Osteocyte (in vitro differentiated cells): ENCODE results near the gene OTOR. TPM values are rescaled to one million over a fixed set of nuclear protein-coding genes. Genes with fewer than 3 reads are reported as not detected.

Experiments
- DNase-seq: peaks from one replicate; pipeline ENCODE4 v3.0.0; 2021; ENCODE audit warnings: mixed read lengths; ENCODE audit not compliant: unreplicated experiment; ENCODE audit errors: extremely low spot score
- H3K27ac Mint-ChIP-seq: one replicate; pipeline ENCODE4 v1.8.0; 2021; ENCODE audit warnings: mild to moderate bottlenecking, mixed read lengths; ENCODE audit not compliant: unreplicated experiment
- H3K27me3 Mint-ChIP-seq: one replicate; pipeline ENCODE4 v1.8.0; 2021; ENCODE audit warnings: mixed read lengths; ENCODE audit not compliant: unreplicated experiment
- H3K36me3 Mint-ChIP-seq: one replicate; pipeline ENCODE4 v1.8.0; 2021; ENCODE audit warnings: mixed read lengths; ENCODE audit not compliant: unreplicated experiment
- H3K4me1 Mint-ChIP-seq: one replicate; pipeline ENCODE4 v1.8.0; 2021; ENCODE audit warnings: mixed read lengths; ENCODE audit not compliant: unreplicated experiment
- H3K4me3 Mint-ChIP-seq: one replicate; pipeline ENCODE4 v1.8.0; 2021; ENCODE audit warnings: mild to moderate bottlenecking, moderate library complexity, mixed read lengths; ENCODE audit not compliant: unreplicated experiment
- H3K9me3 Mint-ChIP-seq: one replicate; pipeline ENCODE4 v1.8.0; 2021; ENCODE audit warnings: mixed read lengths; ENCODE audit not compliant: unreplicated experiment
- CTCF ChIP-seq: fragments of 200-600 bp; sonication (generic); IDR thresholded peaks from 2 replicates; pipeline ENCODE4 v1.5.0; 2021; ENCODE audit warnings: antibody characterized with exemption, mild to moderate bottlenecking, moderate library complexity
- total RNA-seq: library from RNA; stranded (reverse); gene quantifications from 2 replicates; pipeline ENCODE4 v1.2.1, GENCODE V29; 2021

OTOR gene
- total RNA-seq, 1 donor from 2014 or later = not detected

- no peak for DNase-seq
- H3K36me3 Mint-ChIP-seq = no peaks in the 10 kb centered on the region
These were observed 35.1 kb upstream of the OTOR start for GRCh38 chr20:16713066-16713465.

GRCh38 chr20:16714242-16714641 is 33.9 kb upstream of the OTOR start:
- Mint-ChIP-seq H3K4me1 (no peaks in the 10 kb centered on the region), H3K27me3 (peaks cover 30% of the 10 kb centered on the region), H3K9me3 (no peaks in the 10 kb centered on the region), H3K4me3 (no peak overlapping the region), H3K27ac (no peak overlapping the region), H3K36me3 (no peaks in the 10 kb centered on the region)
- no peak for TF ChIP-seq CTCF
- no peak for DNase-seq

More at GRCh38 chr20:16713066-16713465, 35.1 kb upstream of the OTOR start:
- TF ChIP-seq CTCF = no peak
- peaks cover 23% of the 10 kb centered on the region for H3K27me3 Mint-ChIP-seq
- no peaks in the 10 kb centered on the region for H3K9me3 Mint-ChIP-seq
- H3K4me3 Mint-ChIP-seq = no peak overlapping the region
- H3K4me1 Mint-ChIP-seq = no peaks in the 10 kb centered on the region
- H3K27ac Mint-ChIP-seq = no peak overlapping the region

- Mint-ChIP-seq H3K4me3 (no peak overlapping the region), H3K9me3 (no peaks in the 10 kb centered on the region), H3K27me3 (peaks cover 34% of the 10 kb centered on the region), H3K4me1 (no peaks in the 10 kb centered on the region), H3K36me3 (no peaks in the 10 kb centered on the region), H3K27ac (no peak overlapping the region)
- no peak for DNase-seq
- no peak for TF ChIP-seq CTCF
These were observed 33.4 kb upstream of the OTOR start for GRCh38 chr20:16714751-16715150.

- no peak for DNase-seq
- Mint-ChIP-seq H3K36me3 (no peaks in the 10 kb centered on the region), H3K4me1 (no peaks in the 10 kb centered on the region), H3K4me3 (no peak overlapping the region), H3K27me3 (peaks cover 45% of the 10 kb centered on the region), H3K9me3 (no peaks in the 10 kb centered on the region), H3K27ac (no peak overlapping the region)
- no peak for TF ChIP-seq CTCF
These were observed 28.7 kb upstream of the OTOR start for GRCh38 chr20:16719421-16719820.

- H3K36me3 Mint-ChIP-seq = peaks cover 24% of the 10 kb centered on the region
- H3K9me3 Mint-ChIP-seq = peaks cover 11% of the 10 kb centered on the region
- no peak for TF ChIP-seq CTCF
- no peak for DNase-seq
- H3K4me1 Mint-ChIP-seq = peaks cover 17% of the 10 kb centered on the region
- H3K4me3 Mint-ChIP-seq = peak overlapping the region; percentile 100
- peak overlapping the region; percentile 99 for H3K27ac Mint-ChIP-seq
- peaks cover 31% of the 10 kb centered on the region for H3K27me3 Mint-ChIP-seq
These were observed 19.1 kb upstream of the OTOR start for GRCh38 chr20:16729080-16729479.
